NCI-H2171 (cell line): ENCODE results near the gene ALG3.
A peak's percentile ranks its signal among the peaks of the same experiment; 100 is the strongest.

Experiments
- DNase-seq: peaks from one replicate; lab custom pipeline; 2025; lab: John Stamatoyannopoulos, UW

The ALG3 gene

DNA sequence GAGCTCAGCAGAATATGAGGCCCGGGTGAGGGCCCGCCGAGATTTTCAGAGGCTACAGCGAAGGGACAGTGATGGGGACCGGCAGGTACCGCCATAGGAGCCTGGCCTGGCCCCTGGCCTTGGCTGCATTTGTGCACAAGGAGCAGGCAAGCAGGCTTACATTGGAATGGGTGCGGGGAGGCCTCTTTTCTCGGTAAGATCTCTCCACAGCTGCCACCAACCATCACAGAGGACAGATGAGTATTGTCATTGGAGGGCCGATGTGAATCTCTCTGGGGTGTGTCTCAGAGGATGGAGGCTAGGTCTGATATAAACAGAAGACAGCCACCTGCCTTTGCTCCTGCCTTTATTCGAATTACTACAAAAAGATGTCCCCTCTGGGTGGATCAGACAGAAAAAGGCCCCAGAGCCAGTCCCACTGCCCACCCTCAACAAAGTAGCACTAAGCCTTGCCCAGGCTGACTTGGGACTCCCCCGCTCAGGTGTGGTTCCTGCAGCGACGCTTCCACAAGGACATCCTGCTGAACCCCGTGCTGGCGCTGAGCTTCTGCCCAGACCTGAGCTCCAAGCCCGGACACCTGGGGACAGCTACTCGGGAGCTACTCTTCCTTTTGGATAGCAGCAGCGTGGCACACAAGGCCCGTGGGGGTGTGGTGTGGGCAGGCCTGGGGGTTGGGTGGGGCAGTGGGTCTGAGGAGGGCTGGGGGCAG, 13.9 kb downstream of the ALG3 start:
- no peak for DNase-seq

DNA sequence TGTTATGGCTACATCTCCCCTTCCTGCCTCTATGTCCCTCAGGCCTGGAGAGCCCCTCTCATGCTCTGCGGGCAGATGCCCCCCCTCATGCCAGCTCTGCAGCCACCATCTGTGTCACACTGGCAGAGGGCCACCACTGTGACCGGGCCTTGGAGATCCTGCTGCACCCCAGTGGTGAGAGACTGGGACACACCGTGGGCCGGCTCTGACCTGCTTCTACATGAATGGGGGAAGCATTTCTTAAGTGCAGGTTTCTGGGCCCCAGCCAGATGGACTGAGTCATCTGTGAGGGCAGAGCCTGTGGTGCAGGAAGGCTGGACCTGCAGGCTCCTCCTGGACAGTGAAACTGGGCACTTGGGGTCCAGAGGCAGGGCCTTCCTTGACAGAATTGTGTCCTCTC, 14.5 kb downstream of the ALG3 start:
- no peak for DNase-seq

DNA sequence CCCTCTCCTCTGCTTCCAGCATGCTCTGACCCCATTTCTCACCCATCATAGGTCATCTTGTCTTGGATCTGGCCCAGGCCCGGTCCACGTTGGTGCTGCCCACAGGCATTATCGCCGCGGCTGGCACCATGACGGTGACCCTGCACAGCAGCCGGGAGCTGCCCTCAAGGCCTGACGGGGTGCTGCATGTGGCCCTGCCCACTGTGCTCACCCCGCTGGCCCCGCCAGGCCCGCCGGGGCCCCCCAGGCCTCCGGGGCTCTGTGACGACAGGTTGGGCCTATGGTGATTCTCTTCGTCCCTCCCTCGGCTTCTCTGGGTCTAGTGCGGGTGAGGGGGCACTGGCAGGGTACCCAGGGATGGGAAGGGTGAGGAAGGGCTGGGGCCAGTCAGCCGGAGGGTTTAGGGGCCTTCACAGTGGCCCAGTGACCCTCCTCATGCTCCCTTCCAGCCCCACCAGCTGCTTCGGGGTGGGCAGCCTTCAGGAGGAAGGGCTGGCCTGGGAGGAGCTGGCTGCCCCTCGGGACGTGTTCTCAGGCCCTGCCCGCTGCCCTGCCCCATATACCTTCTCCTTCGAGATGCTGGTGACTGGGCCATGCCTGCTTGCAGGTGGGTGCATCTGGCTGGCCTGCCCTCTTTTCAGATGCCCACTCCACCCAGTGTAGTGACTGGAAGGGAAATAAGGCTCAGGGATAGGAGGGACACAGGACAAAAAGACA, 15.5 kb downstream of the ALG3 start:
- DNase-seq, result no peak

DNA sequence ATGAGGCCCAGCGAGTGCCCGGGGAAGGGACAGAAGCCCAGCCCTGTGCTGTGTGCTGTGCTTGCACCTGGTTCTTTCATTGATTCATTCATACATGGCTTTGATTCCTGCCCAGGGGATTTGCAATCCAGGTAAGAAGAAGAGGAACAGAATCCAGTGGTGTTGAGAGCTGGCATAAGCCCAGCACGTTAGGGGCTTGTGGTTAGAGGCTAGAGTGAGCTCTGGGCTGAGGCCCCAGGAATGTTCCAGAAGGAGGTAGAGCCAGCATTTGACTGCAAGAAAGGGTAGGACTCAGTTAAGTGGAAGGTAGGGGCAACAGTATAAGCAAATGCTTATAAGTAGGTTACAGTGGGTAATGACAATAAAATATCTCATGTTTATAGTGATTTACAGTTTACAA, 17.1 kb downstream of the ALG3 start:
- no peak for DNase-seq

DNA sequence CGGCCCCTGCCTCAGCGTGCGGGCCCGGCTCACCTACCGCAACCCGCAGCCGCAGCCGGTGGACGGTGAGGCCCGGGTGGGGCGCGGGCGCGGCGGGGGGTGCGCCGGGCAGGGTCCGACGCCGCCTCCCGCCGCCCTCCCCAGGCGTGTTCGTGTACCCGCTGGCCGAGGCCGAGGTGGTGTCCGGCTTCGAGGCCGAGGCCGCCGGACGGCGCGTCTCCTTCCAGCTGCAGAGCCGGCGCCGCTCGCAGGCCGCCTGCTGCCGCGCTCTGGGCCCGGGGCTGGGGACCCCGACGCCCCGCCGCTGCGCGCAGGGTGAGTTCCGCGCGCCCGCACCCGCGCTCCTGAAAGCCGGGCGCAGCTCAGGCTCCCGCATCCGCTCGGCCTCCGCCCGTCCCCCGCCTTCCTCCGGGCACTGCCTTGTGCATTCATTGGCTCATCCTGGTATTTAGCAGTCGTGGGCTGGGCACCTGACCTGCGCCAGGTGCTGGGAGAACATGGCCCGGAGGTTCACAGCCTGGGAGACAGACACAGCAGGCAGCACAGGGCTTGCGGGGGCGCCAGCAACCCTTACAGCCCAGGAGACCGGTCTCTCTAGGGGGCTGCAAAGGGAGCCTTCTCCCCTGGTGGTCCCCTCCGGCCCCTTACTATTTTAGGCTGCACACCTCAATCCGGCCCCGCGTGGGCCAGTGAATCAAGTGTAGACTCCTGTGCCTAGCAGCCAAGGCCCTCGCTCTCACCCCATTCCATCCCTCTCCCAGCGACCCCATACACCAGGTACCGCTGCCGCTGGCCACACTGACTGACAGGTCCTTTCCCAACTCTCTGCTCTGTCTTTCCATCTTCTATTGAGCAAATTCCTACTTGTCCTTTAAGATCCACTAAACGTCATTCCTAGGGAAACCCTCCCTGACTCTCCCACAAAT, 17.9 kb downstream of the ALG3 start:
- DNase-seq, result peak; percentile 51

DNA sequence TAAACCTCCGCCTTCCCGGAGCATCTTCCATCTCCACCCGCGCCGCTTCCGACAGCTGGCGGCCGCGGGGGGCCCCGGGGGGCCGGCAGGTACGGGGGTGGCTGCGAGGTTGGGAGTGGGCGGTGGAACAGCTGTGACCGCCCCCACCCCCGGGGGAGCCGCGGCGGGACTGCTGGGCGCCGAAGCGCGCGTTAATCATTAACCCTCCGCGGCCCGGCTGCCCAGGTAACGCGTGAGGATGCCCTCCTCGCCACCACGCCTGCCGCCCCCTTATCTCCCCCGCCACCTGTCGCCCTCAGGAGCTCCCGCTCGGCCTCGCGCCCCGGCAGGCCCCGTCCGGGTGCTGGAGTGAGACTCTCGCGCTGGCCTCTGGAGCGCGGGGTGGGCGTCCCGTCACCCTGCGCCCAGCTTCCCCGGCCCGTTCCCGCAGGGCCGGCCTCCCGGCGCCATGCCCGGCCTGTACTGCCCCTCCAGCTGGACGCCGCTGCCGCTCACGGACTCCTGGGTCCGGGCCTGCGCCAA, 18.6 kb downstream of the ALG3 start:
- DNase-seq, result peak; percentile 82

DNA sequence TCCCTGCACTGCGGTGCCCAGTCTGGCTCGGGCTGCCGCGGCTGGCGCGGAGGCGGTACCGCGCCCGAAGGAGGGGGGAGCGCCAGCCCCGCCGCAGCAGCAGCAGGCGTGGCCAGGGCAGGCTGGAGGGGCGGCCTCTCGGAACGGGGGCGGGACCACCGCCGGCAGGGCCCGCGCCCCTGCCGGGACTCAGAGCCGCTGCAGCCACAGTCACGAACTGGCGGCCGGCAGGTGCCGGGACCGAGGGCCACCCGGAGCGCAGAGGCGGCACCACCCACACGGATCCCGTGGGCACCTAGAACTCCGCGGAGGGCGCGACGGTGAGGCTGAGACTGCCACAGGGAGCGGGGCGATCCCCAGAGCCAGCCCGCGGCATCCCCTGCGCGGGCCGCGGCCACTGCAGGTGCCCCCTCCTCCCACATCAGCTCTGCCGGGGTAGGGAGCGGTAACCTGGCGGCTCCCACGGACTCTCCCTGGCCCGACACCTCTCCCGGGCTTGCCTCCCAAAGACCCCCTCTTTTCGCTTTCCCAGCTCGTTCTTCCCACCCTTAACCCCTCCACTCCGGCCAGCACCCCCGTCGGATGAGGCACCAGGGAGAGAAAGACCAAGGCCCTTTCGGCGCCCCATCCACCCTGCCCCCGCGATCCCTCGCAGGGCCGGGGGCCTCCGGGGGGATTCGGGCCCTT, 19.2 kb downstream of the ALG3 start, which contains the start of gene VWA5B2:
TSS of gene VWA5B2 (plus strand) at position 192 of the 687 bp plus-strand sequence. CDS start 944 bp downstream, outside the sequence.
- DNase-seq, result peak; percentile 81

DNA sequence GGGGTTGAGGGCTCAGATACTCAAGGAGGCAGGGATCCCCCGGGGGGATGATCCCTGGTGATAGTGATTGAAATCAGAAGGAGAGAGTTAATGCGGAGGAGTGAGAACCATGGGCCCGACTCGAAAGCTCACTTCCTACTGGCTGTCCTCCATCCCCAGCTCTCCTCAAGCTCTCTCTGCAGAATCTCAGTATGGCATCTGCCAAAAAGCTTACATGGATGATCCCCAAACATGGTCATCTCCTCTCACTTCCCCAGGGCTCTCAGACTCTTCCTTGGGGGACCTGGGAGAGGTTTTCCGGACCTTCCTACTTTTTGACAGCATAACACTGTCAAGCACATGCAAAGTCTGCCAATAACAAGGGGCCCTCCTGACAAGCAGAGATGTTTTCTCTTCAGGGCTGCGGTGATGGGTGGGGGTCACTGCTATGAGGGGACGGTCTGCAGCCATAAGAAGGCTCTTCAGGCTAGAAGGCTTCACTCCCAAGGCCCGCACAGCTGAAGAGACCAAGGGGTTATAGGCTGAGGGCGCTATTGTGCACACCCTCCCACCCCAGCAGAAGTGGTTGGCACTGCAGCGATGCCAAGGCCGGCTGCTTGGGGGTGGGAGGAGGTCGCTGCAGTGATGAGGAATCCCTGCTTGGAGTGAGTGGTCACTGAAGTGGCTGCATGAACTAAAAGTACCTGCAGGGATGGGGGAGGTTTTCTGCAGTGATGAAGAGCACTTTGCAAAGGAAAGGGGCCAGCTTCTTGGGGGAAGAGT, 20.2 kb downstream of the ALG3 start:
- DNase-seq, result no peak

DNA sequence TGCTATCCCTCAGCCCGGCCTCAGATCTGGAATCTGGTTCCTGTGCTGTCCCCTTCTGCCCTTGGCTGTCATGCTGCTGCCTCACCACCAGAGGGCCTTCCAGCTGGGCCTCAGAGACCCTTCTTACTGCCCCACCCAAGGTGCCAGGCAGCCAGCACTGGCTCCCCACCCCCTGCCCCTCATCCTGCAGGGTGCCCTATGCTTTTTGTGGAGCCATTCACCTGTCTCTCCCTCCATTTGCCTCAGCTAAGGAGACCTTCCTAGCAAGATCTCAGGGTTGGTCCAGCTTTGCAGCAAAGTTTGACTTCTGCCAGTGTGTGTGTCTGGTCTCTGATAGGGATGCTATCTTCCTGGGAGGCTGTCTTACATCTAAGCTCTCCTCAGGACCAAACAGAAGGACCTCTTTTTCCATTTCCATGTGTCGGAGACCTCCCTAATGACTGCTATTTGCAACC, 21.3 kb downstream of the ALG3 start:
- no peak for DNase-seq

DNA sequence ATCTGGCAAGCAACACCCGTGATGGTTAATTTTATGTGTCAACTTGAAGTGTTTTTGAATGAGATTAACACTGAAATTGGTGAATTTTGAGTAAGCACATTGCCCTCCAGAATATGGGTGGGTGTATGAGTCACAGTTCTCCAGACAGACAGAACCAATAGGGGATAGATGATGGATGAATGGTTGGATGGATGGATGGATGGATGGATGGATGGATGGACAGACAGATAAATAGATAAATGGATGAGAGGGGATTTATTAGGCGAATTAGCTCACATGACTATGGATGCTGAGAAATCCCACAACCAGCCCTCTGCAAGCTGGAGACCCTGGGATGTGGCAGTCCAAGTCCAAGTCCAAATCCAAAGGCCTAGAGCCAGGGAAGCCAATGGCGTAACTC, 24.8 kb downstream of the ALG3 start:
- no peak for DNase-seq

DNA sequence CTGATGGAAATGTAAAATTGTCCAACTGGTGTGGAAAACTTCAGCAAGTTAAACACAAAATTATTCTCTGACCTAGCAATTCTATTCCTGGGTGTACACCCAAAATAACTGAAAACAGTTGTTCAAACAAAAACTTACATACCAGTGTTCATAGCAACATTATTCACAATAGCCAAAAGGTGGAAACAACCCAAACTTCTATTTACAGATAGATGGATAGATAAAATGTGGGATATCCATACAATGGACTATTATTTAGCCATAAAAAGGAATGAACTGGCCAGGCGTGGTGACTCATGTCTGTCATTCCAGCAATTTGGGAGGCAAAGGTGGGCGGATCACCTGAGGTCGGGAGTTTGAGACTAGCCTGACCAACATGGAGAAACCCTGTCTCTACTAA, 26.2 kb downstream of the ALG3 start:
- DNase-seq, result no peak

DNA sequence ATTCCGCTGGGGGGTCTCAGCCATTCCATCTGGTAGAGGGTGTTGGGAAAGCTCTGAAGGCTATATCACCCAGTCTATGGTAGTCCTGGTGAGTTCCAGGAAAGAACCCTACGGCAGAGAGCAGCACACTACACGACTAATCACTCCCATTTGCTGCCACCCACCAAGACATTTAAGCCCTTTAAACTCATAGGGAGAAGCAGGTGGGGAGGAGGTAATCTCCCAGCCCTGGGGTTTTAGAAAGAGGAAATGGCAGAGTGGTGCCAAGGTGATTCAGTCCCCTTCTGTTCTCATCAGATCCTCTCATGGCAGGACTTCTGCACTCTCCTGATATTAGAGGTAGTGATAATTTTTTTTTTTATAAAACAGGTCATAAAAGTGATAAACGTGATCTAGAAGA, 29.9 kb downstream of the ALG3 start:
- no peak for DNase-seq

DNA sequence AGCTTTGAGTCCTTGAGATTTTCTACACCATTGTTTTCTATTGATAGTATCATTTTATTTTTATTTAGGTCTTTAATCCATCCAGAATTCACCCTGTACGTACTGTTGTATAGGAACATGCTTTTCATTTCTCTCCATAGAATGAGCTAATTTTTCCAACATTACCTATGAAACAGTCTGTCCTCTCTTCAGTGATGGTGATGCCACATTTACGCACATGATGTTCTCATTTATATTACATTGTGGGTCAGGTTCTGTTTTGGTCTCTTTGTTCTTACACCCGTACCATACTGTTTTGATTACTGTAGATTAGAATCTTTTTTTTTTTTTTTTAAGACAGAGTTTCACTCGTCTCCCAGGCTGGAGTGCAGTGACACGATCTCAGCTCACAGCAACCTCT, 37.0 kb downstream of the ALG3 start:
- DNase-seq, result no peak

DNA sequence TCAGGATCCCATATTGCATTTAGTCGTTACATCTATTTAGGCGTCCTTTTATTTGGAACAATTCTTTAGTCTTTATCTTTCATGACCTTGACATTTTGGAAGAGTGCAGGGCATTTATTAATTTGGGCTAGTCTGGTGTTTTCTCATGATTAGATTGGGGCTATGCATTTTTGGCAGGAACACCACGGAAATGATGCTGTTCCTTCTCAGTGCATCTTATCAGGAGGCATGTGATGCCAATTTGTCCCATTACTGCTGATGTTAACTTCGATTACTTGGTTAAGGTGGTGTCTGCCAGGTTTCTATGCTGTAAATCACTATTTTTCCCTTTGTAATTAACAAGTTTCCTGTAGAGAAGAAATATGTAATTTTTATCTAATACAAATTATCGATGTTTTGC, 37.5 kb downstream of the ALG3 start:
- no peak for DNase-seq

DNA sequence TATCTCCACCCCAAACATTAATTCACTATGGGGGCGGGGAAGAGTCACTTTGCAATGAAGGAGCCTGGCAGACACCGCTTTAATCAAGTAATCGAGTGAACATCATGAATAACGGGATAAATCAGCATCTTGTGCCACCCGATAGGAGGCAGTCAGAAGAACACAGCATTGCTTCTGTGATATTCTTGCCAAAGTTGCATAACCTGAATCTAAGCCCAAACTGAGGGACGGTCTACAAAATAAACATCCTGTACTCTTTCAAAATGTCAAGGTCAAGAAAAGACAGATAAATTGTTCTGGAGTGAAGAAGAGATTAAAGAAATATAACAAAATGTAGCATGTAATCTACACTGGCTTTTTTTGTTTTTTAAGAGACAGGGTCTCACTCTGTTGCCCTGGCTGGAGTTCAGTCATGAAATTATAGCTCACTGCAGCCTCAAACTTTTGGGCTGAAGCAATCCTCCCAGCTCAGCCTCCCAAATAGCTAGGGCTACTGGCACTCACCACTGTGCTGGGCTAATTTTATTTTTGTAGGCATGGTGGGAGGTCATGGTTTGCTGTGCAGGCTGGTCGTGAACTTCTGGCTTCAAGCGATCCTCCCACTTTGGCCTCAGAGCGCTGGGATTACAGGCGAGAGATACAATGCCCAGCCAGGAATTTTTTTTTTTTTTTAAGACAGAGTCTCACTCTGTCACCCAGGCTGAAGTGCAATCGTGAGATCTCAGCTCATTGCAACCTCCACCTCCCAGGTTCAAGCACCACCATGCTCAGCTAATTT, 39.4 kb downstream of the ALG3 start:
- DNase-seq, result no peak

DNA sequence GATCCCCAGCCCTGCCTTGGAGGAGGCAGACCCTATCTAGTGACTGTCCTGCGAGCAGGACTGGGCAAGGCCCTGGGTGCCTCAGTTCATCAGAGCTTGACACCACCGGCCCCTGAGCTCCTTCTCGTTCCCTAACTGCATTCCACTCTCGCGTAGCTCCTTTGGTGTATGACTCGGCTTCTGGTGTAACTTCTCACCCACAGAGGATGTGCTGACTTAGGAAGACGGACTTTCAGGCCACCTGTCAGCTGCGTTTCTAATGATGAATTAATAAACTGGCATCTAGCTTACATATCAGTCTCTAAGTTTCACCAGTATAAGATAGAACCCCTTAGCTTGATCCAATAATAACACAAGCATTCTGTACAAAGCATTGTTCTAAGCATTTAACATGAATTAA, 45.2 kb downstream of the ALG3 start:
- DNase-seq, result no peak

DNA sequence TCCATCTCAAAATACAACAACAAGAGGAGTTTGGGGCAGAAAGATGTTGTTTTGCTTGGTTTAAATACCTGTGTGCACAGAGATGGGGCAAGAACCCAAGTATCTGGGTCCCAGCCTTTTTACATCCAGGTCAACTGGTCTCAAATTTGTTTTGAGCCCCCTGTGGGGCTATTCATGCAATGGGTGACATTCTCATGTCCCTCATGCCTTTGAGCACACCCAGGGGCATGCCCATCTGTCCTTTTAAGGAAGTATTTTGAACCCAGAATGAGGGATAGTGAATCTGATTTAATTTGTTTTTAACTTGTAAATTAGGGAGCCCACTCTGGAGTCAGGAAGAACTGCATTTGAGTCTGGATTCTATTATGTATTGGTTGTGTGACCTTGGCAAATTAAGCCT, 47.9 kb downstream of the ALG3 start:
- DNase-seq, result no peak

DNA sequence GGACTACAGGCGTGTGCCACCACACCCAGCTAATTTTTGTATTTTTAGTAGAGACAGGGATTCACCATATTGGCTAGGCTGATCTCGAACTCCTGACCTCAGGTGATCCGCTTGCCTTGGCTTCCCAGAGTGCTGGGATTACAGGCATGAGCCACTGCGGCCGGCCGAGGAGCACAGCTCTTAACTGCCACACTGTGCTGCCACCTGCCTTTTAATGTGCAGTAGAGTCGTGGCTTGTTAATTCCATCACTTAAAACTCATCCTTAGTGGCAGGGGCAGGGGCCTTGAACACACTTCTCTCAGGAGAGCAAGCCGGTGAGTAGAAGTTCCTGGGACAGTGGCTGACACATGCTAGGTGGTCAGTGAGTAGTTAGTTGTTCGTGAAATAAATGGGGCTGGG, 50.3 kb downstream of the ALG3 start:
- DNase-seq, result no peak

DNA sequence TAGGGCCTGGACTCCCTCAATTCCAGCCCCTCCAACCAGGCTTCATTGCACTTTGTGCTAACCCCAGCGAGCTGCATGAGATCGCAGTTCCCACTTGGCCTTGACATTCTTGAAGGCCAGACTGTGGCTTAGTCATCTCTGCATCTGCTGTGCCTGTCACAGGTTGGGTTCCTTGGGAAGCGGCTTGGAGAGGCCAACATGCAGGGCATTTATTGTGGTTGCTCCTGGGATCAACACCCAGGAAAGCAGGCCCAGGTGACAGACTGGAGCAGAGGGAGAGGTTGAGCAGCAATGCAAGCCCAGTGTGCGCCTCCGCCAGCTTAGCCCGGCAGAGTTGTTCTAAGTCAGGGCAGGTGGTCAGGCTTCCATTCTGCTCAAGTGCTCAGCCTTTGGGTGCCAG, 52.2 kb downstream of the ALG3 start:
- no peak for DNase-seq

DNA sequence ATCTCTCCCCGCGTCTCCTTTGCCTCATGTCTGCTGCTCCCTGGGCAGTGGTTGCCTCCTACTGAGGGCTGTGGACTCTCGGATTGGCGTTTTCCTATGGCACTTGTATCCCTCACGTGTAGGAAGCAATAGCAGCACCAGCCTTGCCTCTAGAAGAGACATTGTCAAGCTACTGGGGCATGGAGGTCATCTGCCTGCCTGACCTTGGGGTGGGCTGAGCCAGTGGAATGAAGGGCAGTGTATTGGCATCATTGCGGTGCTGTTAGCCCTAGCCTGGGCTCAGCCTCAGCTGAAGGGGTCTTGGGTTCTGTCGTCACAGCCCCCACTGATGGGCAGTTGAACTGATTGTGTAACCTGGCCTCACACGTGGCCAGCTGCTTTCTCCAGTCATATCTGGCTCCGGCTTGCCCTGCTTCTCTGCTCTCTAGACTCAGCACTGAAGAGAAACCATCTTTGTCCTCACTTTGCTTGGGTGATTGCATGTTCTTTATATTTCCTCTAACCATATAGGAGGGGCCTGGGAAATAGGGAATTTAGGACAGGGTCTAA, 54.7 kb downstream of the ALG3 start:
- no peak for DNase-seq
